Endodermal cell (in vitro differentiated cells): Measurements from ENCODE around the gene CASKIN2. TPM values are rescaled to one million over a fixed set of nuclear protein-coding genes. Genes with fewer than 3 reads are reported as not detected.

Experiments
- DNase-seq: peaks from one replicate; pipeline ENCODE4 v3.0.0-alpha.2; 2017
- H3K27ac ChIP-seq: 2 replicates; pipeline ENCODE4 v1.5.1; 2013; ENCODE audit warnings: mild to moderate bottlenecking, low read depth, low read length, moderate library complexity
- H3K27me3 ChIP-seq: 2 replicates; pipeline ENCODE4 v1.6.1; 2013; ENCODE audit warnings: mild to moderate bottlenecking, low read length, moderate library complexity; ENCODE audit not compliant: insufficient read depth, control insufficient read depth, poor library complexity, severe bottlenecking
- H3K36me3 ChIP-seq: 2 replicates; pipeline ENCODE4 v1.7.0; 2013; ENCODE audit warnings: mild to moderate bottlenecking, low read length, moderate library complexity; ENCODE audit not compliant: control insufficient read depth, insufficient read depth
- H3K4me1 ChIP-seq: one replicate; pipeline ENCODE4 v1.7.0; 2013; ENCODE audit warnings: low read length; ENCODE audit not compliant: control insufficient read depth, insufficient read depth
- H3K4me3 ChIP-seq: 2 replicates; pipeline ENCODE4 v1.5.1; 2013; ENCODE audit warnings: mild to moderate bottlenecking, low read length, moderate library complexity
- H3K9ac ChIP-seq: 2 replicates; pipeline ENCODE4 v1.6.1; 2013; ENCODE audit warnings: mild to moderate bottlenecking, low read length, moderate library complexity; ENCODE audit not compliant: poor library complexity, severe bottlenecking; ENCODE audit errors: extremely low read depth
- H3K9me3 ChIP-seq: 2 replicates; pipeline ENCODE4 v1.6.1; 2013; ENCODE audit warnings: mild to moderate bottlenecking, low read length, moderate library complexity; ENCODE audit not compliant: control insufficient read depth
- H3K27ac Mint-ChIP-seq: 2 replicates; pipeline ENCODE4 v1.8.0; 2020; ENCODE audit warnings: mixed read lengths
- H3K27me3 Mint-ChIP-seq: 2 replicates; pipeline ENCODE4 v1.8.0; 2021; ENCODE audit warnings: mild to moderate bottlenecking, mixed read lengths; ENCODE audit not compliant: insufficient read depth
- H3K36me3 Mint-ChIP-seq: 2 replicates; pipeline ENCODE4 v1.8.0; 2020; ENCODE audit warnings: low read depth, mixed read lengths
- H3K4me1 Mint-ChIP-seq: 2 replicates; pipeline ENCODE4 v1.8.0; 2020; ENCODE audit warnings: mixed read lengths
- H3K4me3 Mint-ChIP-seq: 2 replicates; pipeline ENCODE4 v1.8.0; 2020; ENCODE audit warnings: mild to moderate bottlenecking, moderate library complexity, mixed read lengths
- H3K9me3 Mint-ChIP-seq: 2 replicates; pipeline ENCODE4 v1.8.0; 2020; ENCODE audit warnings: mild to moderate bottlenecking, mixed read lengths
- CTCF ChIP-seq: fragments of 200-600 bp; sonication (generic); conservative IDR thresholded peaks from 2 replicates; pipeline ENCODE4 v1.5.0; 2021; ENCODE audit warnings: antibody characterized with exemption, mild to moderate bottlenecking
- WGBS, 2 experiments: methylation state at CpG; one replicate each; pipeline versions ENCODE4 v1.1.5 to v1.1.7; 2013; ENCODE audit warnings: missing lambda C conversion rate in 2 of 2, mixed read lengths in 1 of 2; ENCODE audit not compliant: insufficient coverage in 1 of 2, insufficient read length in 1 of 2; 5-methylcytosine and 5-hydroxymethylcytosine counted together
- total RNA-seq, 2 donors: library from RNA; stranded (reverse); fragmentation: NEBNext Ultra II Directional in 1 of 2; extraction: Animal tissue kit (Norgen Biotek cat#: 25700) in 1 of 2; gene quantifications; 2 replicates in 1 of 2; 3 replicates in 1 of 2; pipeline ENCODE4 v1.2.1, GENCODE V29; 2021

CASKIN2 gene
- total RNA-seq, 2 donors from 2014 or later: 26.4 to 31.0 TPM

GRCh38 chr17:75564195-75564594, 48.9 kb upstream of the CASKIN2 start:
- H3K27me3 Mint-ChIP-seq: no peaks in the 10 kb centered on the region
- H3K9me3 Mint-ChIP-seq: no peaks in the 10 kb centered on the region
- 94 to 96% methylated on average over 11 of the region's 11 CpGs for WGBS, 2 experiments
- peaks cover 46% of the 10 kb centered on the region for H3K36me3 Mint-ChIP-seq
- no peak overlapping the region for H3K27ac Mint-ChIP-seq
- Histone ChIP-seq H3K9me3 (no peaks in the 10 kb centered on the region), H3K4me1 (no peaks in the 10 kb centered on the region), H3K27ac (no peak overlapping the region), H3K36me3 (peaks cover 7% of the 10 kb centered on the region), H3K4me3 (no peak overlapping the region), H3K27me3 (no peaks in the 10 kb centered on the region), H3K9ac (no peak overlapping the region)
- H3K4me3 Mint-ChIP-seq: no peak overlapping the region
- DNase-seq: peak; percentile 38
- TF ChIP-seq CTCF: no peak
- H3K4me1 Mint-ChIP-seq: no peaks in the 10 kb centered on the region

- Histone ChIP-seq H3K36me3 (peaks cover 7% of the 10 kb centered on the region), H3K9ac (no peak overlapping the region), H3K4me3 (no peak overlapping the region), H3K27me3 (no peaks in the 10 kb centered on the region), H3K4me1 (no peaks in the 10 kb centered on the region), H3K9me3 (no peaks in the 10 kb centered on the region), H3K27ac (no peak overlapping the region)
- Mint-ChIP-seq H3K4me1 (no peaks in the 10 kb centered on the region), H3K36me3 (peaks cover 47% of the 10 kb centered on the region), H3K27ac (no peak overlapping the region), H3K27me3 (no peaks in the 10 kb centered on the region), H3K4me3 (no peak overlapping the region), H3K9me3 (no peaks in the 10 kb centered on the region)
- 91 to 92% methylated on average over 15 to 28 of the region's 28 CpGs for WGBS, 2 experiments
- DNase-seq: no peak
- no peak for TF ChIP-seq CTCF
These were observed 47.9 kb upstream of the CASKIN2 start for GRCh38 chr17:75563063-75563758.

GRCh38 chr17:75561927-75562603, 46.7 kb upstream of the CASKIN2 start:
- Histone ChIP-seq H3K27me3 (no peaks in the 10 kb centered on the region), H3K4me1 (peaks cover 9% of the 10 kb centered on the region), H3K36me3 (peaks cover 7% of the 10 kb centered on the region), H3K9me3 (no peaks in the 10 kb centered on the region), H3K27ac (no peak overlapping the region), H3K9ac (no peak overlapping the region), H3K4me3 (no peak overlapping the region)
- H3K27ac Mint-ChIP-seq: no peak overlapping the region
- no peak for DNase-seq
- no peaks in the 10 kb centered on the region for H3K27me3 Mint-ChIP-seq
- peaks cover 47% of the 10 kb centered on the region for H3K36me3 Mint-ChIP-seq
- no peak overlapping the region for H3K4me3 Mint-ChIP-seq
- H3K4me1 Mint-ChIP-seq: peaks cover 1% of the 10 kb centered on the region
- no peak for TF ChIP-seq CTCF
- WGBS, 2 experiments: 90 to 98% methylated on average over 3 to 5 of the region's 5 CpGs
- no peaks in the 10 kb centered on the region for H3K9me3 Mint-ChIP-seq
